Umbilical cord (tissue), 2 donors: ENCODE data around the gene GFPT2. TPM values are rescaled to one million over a fixed set of nuclear protein-coding genes. Genes with fewer than 3 reads are reported as not detected.

ENCODE experiments used
- DNase-seq: peaks from one replicate; pipeline ENCODE4 v3.0.0-alpha.2; 2015; ENCODE audit warnings: low spot score
- total RNA-seq: library from RNA; depleted of rRNA; stranded (reverse); fragments of >200 nt; gene quantifications from one replicate; pipeline ENCODE4 v1.2.3, GENCODE V29; 2014; ENCODE audit warnings: low replicate concordance; ENCODE audit not compliant: insufficient read depth

GFPT2 gene
- total RNA-seq, 1 donor from 2014 or later: 170 TPM

DNA sequence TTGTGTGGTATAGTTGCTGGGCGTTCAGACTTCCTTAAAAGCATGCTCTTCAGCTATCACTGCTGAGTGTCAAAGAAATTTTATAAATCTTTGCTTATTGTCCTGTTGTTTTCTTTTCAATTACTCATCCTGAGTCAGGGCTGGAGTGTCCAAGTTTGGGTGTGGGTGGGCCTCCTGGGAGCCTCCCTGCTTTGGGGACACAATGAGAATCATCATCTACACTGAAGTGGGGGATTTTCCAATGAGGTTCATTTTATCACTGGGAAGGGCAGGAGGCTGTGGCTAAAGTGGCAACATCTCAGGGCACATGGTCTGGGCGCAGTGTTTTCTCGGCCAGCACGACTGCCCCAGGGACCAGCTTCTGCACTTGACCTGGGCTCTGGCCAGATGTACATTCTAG, 19.5 kb downstream of the GFPT2 start:
- DNase-seq: no peak

DNA sequence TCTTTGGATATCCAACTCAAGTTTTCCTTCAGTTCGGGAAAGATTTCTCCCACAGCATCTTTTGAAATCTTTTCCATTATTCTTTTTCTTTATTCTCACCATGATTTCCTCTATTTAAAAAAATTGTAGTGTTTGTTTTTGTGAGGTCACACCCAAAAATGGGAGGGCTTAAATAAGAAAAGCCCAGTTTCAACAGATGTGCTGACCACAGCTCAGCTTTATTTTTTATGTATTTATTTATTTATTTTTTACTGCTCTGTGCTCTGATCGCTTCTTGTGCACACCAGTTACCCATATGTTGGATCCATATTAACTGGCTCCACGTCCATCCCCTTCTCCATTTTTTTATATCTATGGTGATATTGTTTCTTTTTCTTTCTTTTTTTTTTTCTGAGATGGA, 20.3 kb downstream of the GFPT2 start:
- no peak for DNase-seq

DNA sequence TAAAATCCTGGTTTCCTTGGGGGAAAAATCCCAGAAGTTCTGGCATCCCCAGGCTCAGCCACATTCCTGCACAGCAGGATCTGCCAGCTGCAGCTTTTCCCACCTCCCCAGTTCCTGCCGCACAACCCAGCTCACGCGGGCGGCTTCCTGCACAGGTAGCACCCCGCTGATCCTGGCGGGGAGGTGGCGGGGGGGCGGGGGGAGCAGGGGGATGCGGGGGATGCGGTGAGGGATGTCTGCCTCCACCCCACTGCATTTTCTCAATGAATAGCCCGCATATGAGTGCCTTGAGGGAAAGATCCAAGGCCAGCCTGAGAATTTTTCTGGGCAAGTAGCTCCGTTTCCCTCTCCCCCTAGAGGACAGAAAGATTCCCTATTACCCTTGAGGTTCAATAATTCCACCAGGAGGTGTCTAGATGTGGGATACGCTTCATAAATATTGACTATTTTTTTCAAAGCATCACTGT, 21.1 kb downstream of the GFPT2 start:
- no peak for DNase-seq

DNA sequence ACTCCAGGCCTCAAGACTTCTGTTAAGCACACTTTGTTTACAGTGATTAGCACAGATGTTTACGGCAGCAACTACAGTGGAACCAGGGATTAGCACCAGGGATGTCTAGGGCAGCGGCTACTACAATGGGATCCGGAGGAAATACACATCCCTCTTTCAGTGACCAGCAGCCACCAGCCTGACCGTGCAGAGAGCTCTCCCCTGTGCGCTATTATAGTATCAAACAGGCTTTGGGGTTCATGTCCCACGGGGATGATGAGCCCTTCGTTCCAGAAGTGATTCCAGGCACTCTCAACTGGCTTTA, 21.5 kb downstream of the GFPT2 start:
- DNase-seq: no peak

DNA sequence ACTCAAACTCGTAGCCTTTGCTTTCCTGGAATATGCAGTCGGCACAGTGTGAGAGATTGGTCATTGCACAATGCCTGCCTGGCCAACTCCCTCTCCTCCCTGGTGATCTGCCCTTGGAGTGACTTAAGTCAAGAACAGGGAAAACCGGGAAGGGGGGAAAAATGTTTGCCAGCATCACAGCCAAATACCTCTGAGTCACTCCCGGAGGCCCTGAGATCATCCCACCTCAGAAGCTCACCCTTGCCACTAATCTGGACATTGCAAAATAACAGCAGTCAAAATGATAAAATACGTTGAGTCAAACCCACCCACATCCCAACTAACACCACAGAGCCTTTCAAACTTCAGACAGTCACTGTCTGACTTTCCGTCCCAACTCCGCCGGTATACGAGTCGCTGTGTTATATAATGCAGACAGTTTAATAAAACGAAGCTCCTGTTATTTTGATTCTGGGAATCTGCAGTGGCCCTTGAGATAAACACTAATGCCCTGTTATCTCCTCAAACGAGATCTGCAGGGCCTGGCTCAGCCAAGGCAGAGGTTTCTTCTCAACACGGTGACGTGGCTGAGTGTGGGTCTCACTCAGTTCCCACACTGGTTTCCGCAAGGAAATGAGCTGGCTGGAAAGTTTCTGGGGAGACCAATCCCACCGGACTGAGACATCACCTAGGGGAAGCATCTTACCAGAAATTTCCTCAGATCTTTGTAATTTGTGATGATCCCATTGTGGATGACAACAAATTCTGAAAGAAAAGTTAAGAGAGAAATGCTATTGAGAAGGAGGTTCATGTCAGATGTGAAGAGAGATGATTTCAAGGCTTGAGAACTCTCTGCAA, 22.1 kb downstream of the GFPT2 start:
- peak; percentile 99 for DNase-seq

DNA sequence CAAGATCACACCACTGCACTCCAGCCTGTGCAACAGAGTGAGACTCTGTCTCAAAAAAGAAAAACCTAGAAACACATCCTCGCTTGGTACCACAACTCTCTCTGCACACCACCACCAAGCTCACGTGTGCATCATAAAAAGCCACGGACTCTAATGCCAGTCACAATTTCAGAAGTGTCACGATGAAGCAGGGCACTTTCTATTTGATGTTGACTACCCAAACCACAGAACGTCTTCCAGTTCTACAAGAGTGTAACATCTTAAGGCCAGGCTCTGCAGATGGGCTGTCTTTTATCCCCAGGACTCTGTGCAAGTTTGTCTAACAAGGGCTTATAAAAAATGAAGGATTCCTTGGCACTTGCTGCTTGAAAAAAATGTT, 22.9 kb downstream of the GFPT2 start:
- DNase-seq: no peak

DNA sequence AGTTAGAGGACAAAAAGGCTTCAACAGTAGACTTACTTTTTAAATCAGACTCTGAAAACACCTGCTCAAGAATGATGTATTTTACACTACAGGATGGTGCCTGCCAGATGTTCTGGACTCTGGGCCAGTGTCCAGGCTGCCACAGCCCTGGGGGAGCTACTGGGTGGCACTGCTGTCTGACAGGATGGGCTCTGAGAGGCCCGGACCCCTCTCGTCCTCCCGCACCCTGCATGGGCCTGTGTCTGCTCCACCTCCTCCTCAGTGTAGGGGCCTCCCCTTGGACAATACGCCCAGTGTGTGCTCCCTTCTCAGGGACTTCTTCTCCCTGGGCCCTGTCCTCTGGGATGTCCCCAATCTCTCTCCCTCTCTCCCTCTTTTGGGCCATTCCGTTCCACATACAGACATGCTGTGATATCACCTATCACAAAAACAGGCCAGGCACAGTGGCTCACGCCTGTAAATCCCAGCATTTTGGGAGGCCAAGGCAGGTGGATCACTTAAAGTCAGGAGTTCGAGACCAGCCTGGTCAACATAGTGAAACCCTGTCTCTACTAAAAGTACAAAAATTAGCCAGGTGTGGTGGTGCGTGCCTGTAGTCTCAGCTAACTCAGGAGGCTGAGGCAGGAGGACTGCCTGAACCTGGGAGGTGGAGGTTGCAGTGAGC, 23.4 kb downstream of the GFPT2 start:
- no peak for DNase-seq

DNA sequence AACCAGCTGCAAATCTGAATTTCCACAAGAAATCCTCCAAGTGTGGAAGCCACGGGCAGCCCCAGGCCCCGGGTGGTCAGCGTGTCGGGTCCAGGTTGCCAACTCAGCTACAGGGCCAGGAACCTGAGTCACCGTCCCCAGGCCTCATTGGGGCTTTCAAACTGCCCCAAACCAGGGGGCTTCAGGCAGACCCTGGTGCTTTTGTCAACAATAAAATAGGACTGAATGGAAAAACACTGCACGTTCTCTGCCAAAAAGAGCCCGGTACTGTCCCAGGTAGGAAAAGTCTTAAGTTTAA, 24.0 kb downstream of the GFPT2 start:
- no peak for DNase-seq

DNA sequence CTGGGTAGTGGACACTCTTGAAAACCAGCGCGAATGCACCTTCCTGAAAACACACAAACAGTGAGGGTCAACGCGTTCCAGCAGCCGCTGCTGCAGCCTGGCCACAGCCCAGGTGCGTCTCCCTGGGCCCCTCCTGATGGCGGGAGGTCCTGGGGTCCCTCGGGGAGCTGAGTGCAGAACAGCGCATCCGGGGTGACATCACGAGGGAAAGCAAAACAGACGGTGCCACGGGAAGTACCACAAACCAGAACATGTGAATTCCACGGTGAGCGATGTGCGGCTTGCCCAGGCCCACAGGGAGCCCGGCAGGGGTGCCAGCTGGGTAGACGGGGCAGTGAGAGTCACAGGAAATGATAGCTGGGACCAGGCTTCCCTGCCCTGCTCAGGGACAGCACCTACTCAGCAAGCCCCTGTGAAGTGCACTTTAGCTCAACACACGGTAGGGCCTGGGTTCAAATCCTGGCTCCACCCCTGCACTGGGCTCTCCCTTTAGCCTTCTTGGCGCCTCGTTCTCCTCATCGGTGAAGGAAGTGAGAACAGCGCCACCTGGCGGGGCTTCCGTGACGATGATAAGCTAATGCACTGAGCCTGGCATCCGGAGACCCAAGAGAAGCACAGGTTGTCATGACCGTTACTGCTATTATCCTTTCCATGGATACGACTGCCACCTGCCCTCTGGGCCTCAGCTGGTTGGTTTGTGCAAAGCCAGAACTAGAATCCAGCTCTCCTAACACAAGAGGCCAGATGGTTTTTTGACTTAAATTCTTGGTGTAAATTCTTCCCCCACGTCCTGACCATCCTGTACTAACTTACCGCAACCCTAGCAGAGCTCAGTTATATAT, 24.6 kb downstream of the GFPT2 start:
- DNase-seq: peak; percentile 56

DNA sequence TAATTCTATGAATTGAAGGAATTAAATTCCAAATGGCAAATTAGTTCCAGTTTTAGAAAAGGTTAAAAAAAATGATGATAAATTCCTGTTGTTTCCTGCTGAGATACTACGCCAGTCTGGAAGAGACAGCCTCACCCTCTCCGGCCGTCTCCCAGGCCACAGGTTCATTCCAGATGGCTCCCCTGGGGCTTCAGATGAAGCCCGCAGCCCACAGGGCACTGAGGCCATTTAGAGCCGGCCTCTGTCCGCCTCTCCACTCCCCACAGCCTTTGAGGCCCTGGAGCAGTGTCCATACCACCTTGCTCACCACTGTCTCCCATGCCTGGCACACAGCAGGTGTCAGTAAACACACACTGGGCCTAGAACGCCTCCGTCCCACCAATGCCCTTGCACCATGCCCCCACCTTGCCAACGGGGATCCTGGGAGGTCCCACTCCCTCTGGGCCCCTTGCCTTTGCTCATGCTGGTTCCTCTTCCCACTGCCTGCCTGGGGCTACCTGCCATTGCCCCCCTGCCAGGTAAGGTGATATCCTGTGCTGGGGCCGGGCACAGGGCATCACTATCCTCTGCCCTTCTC, 26.1 kb downstream of the GFPT2 start:
- DNase-seq: no peak

DNA sequence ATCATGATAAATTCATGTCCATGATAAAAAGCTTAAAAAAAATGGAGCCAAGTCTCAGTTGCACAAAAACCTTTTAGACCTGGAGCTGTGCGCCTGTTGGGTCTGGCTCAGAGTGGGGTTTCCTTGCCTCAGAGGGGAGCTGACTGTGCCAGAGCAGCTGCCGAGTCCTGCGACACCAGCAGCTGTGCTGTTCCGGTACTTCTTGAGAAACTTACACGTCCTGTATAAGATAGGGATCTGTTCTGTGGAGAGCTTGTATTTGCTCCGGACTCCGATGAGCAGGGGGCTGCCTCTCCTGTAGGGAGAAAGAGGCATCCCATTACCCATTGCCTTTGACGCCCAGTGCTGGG, 28.6 kb downstream of the GFPT2 start:
- no peak for DNase-seq

DNA sequence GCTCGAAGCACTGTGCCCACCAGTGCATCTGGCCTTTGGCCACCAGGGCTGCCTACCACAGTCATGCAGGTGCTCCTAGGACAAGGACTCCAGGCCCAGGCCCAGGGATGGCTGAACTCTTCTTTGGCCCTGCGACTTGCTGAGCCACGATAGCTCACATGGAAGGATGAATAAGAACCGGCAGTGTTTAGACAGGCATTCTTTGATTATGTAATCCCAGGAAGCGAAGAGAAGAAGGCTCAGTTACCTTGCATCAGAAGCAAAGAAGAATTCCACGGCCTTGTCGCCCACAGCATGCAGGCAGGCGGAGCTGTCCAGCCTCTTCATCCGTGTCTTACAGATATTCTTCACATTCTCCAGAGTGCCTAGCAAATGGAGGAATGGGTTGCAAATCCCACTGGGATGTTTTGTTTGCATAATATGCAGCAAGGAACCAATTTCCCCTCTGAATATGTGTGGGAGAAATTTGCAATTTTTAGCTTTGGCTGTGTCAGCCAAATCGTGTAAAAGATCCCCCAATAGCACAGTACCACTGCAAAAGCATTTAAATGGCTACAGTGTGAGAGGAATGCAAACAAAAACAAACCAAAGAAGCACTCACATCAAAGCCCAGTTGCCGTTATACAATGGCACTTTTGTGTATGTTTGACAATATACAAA, 29.1 kb downstream of the GFPT2 start:
- no peak for DNase-seq

DNA sequence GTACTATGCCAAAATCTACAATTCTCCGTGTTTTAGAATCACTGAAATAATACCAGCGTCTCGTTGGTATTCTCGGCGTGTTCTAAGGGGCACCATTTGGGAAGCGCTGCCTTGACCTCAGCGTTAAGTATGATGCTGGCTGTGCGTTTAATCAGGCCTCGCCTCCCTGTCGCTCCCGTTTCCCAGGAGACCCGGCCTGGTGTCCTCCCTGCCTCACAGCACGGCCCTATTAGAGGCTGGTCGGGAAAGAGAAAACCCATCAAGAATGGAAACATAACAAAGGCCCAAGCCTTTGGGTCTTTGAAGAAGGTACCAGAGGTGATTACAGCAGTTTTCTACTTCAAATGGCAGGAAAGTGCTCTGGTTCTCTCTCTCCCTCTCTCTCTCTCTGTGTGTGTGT, 30.0 kb downstream of the GFPT2 start:
- DNase-seq: no peak

DNA sequence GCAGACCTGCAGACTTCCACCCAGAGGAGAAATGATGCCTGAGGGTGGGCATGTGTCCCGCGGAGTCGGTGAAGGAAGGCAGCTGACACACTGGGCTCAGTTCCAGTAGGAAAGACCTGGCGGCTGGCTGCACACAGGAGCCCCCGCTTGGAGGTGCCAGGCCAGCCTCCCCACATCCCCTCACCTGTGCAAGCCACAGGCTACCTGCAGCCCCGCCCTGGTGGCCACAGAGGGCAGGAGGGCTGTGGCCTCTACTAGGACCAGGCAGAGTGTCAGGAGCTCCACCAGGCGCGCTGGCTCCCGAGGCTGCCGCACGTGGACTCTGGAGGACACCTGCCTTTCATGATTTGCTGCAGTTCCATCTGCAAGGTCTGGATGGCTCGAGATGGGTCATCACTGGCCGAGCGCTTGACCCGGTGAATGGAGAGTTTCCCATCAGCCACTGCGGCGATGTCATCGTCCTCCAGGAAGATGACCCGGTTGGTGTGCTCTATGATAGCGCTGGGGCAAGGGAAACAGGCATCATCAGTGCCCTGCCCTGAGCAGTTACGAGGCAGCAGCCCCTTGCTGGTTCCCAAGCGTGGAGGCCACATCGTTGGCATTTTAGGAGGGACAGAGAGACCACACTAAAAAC, 34.6 kb downstream of the GFPT2 start:
- no peak for DNase-seq

DNA sequence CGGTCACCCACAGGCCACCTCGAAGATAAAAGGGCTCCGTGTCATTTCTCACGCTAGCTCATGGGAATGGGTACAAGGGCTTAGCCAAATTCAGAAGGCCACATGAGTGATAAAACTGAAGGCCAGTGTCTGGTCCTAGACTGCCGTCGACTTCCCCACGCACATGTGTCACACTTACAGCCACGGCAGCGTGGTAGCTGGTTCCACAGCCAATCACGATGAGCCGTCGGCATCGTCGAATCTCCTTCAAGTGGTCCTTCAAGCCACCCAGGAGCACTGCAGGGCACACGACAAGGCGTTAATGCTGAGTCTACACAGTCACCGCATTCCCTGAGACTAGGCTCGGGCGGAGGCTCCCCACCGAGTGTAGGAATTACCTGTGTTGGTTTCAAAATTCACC, 36.5 kb downstream of the GFPT2 start:
- no peak for DNase-seq

DNA sequence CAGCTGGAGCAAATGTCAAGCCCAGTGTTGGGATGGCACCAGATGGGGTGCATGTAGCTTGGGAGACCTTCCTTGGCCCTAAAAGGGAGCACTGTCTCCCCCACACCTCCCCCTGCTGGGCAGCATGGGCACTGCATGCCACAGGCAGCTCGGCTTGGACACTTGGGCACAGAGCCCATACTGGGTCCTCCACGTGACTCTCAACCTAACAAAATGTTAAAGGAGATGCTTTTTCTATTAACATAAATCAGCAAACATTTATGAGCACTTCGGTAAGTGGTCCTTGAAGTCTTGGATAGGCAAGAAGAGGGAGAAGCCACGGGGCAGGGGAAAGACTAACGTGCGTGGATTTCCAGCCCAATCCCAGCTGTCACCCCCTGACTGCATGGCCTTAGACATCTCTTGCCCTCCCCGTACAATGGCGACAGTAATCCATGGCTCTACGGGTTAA, 37.3 kb downstream of the GFPT2 start:
- peak; percentile 30 for DNase-seq

DNA sequence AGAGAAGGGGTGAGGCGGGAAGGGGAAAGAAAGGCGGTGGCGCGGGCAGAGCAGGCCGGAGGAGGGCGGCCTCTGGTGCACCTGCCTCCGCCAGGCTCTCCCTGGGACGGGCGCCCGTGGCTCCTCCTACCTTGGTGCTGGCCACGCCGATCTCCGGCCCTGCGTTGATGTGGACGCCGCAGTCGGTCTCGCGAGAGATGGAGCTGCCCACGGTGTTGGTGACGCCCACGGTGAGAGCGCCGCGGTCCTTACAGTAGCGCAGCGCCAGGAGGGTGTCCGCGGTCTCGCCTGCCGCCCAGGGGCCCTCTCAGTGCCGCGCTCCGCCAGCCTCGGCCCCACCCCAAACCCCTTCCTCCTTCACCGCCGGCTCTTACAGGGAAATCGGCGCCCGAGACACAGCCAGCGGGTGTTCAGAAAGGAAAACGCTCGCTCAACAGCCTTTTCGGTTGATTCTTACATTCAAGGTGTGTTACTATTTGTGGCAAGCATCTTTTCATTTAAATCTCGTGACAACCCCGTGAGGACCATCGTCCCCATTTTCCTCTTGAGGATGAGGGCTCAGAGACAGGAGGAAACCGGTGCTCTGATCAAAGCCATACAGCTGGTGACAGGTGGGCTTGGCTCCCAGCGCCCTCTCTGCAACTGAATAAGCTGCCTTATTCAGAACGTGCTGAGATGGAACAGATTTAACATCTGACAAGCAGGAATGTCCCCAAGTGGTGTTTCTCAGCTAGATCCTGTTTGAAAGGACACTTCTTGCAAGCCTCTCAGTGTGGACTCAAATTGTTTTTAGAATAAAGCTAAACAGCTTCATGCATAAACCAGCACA, 39.2 kb downstream of the GFPT2 start:
- DNase-seq: peak; percentile 70

DNA sequence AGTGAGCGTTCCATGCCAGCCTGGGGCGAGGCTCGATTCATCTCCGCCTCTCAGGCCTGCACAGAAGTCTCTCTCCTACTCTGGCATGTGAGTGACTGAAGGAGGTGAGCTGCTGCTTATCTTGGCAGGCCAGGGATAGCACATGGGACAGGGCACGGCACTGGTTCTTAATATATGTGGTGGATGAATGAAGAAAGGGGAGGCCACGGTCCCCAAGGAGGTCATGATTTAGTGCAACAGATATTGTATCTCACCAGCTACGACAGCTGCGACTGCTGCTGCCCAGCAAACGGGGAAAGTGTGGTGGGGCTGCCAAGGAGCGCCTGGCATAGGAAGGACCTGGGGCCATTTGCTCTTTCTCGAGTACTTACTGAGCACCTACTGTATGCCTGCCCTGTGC, 41.9 kb downstream of the GFPT2 start:
- DNase-seq: no peak

DNA sequence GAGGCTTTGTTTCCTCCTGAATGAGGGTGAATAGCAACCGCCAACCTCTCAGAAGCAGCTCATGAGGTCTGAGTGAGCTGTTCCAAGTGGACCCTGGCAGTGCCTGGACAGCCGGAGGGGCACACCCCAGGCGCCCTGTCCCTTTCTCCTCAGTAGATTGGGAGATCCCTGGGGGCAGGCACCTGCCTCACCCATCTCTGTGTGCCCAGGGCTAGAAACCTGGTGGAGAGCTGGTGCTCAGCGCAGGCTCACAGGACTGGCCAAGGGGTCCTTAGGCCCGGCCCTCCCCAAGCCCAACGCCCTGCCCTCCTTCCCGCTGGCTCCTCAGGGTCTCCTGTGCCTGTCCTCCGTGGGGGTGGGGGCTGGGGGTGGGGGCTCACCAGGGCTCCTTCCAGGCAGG, 46.3 kb downstream of the GFPT2 start:
- no peak for DNase-seq

DNA sequence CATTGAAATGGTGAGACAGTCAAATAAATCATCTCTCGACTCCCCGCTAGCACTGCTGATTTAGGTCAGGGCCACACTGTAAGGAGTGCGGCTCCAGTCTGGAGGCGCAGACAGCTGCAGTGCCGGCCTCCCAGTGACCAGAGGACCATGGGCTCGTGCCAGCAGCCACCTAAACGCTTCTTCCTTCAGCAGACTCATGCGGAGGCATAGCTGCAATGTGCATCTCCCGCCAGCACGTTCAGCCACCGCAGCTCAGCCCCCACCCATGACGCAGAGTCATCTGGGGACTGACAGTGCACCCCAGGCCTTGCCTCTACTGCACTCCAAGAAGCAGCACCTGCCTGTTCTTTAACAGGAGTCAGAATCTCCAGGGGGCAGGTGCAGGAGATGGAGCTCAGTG, 47.7 kb downstream of the GFPT2 start:
- no peak for DNase-seq
